ENCODE data around the gene EFNA5. TPM values are rescaled to one million over a fixed set of nuclear protein-coding genes. Genes with fewer than 3 reads are reported as not detected.

Gene EFNA5
- total RNA-seq, 4 donors from 2014 or later, result 2.8 to 5.7 (median 3.7) TPM

DNA sequence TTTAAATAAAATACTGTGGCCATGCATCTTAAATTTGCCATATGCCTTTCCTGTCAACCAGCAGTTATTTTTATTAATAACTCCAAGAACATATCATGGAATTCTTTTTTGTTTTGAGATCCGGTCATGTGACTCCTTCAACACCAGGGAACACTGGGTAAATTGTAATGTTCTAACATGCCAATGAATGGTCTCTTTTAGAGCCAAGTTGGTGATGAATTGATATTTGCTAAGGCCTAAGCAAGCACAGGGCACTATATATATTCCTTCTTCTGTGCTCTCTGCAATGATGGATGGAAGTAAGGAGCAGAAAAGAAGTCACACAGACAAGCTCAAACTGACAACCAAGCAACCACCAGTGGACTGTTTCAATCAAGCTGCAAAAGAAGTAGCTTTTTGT lies 124.0 kb downstream of the EFNA5 start:
- TF ChIP-seq EP300 (IDR thresholded peaks at IDR 0.05) (no peak), POLR2A (IDR thresholded peaks at IDR 0.05; ENCODE audit: low read depth) (no peak), POLR2AphosphoS5 (IDR thresholded peaks at IDR 0.05) (no peak)
- TF ChIP-seq, protein P1, sequence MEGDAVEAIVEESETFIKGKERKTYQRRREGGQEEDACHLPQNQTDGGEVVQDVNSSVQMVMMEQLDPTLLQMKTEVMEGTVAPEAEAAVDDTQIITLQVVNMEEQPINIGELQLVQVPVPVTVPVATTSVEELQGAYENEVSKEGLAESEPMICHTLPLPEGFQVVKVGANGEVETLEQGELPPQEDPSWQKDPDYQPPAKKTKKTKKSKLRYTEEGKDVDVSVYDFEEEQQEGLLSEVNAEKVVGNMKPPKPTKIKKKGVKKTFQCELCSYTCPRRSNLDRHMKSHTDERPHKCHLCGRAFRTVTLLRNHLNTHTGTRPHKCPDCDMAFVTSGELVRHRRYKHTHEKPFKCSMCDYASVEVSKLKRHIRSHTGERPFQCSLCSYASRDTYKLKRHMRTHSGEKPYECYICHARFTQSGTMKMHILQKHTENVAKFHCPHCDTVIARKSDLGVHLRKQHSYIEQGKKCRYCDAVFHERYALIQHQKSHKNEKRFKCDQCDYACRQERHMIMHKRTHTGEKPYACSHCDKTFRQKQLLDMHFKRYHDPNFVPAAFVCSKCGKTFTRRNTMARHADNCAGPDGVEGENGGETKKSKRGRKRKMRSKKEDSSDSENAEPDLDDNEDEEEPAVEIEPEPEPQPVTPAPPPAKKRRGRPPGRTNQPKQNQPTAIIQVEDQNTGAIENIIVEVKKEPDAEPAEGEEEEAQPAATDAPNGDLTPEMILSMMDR (IDR thresholded peaks at IDR 0.05), result no peak
- H3K4me3 ChIP-seq, result no peak overlapping the region
- H3K27ac ChIP-seq (replicated peaks in 1 of 4), result no peak overlapping the region
- intact Hi-C loops (cut with DNase I), result no loop called here
- H3K4me1 ChIP-seq, result peaks cover 21 to 44% (median 33%) of the 10 kb centered on the region in 4 donors
- no peaks in the 10 kb centered on the region for H3K9me3 ChIP-seq
- peak; percentile 37 for DNase-seq (ENCODE audit: extremely low spot score)
- H3K36me3 ChIP-seq, result no peaks in the 10 kb centered on the region
- H3K27me3 ChIP-seq, result no peaks in the 10 kb centered on the region
- 89% methylated on average over 1 of the region's 1 CpG for WGBS

DNA sequence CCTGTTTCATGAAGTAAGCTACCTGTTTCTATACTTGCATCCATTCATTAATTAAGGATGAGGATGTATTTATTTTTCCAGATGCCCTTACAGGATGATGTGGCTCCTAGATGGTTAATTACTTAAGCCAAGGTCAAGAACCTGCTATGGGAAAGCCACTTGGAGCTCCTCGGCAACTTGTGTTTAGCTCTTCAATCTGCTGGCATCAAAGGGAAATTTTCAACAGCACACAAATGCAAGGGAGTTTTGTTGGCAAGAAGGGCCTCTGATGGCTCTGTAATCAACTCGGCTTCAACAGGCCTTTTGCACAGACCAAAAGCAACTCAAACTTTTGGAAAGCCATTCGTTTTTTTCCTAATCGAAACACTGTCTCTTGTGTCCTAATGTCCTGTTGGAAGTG lies 125.3 kb downstream of the EFNA5 start:
- Histone ChIP-seq H3K9me3 (no peaks in the 10 kb centered on the region), H3K27me3 (no peaks in the 10 kb centered on the region), H3K27ac (replicated peaks in 1 of 4) (peak overlapping the region in 1 of 4 donors; percentile 38), H3K4me3 (no peak overlapping the region), H3K4me1 (peaks cover 21 to 44% (median 33%) of the 10 kb centered on the region in 4 donors), H3K36me3 (no peaks in the 10 kb centered on the region)
- intact Hi-C loops (cut with DNase I), result no loop called here
- 65% methylated on average over 4 of the region's 4 CpGs for WGBS
- TF ChIP-seq EP300 (IDR thresholded peaks at IDR 0.05), result no peak
- TF ChIP-seq POLR2AphosphoS5 (IDR thresholded peaks at IDR 0.05), result no peak
- TF ChIP-seq, protein P1 (IDR thresholded peaks at IDR 0.05), result no peak
- no peak for DNase-seq (ENCODE audit: extremely low spot score)

DNA sequence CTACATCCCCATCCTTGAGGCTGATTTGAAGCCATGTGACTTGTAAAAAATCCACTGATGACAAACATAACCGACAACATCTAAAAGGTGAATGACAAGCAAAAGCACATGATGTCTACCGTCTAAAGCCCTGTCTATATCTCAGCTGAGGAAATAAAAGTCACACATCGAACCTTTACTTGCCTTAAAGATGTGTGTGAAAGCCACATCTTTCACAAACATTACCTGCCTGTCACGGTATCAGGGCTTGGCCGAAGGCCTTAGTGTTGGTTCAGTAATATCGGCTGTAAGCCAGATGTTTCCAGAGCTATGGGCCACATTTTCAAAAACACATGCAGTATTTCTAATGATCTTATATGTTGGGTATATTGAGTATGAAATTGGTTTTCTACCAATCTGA lies 125.8 kb downstream of the EFNA5 start:
- WGBS, result 92% methylated on average over 6 of the region's 6 CpGs
- H3K36me3 ChIP-seq, result no peaks in the 10 kb centered on the region
- no peaks in the 10 kb centered on the region for H3K9me3 ChIP-seq
- H3K27ac ChIP-seq (replicated peaks in 1 of 4), result peak overlapping the region in 1 of 4 donors; percentile 9
- no peaks in the 10 kb centered on the region for H3K27me3 ChIP-seq
- intact Hi-C loops (cut with DNase I), result no loop called here
- peak; percentile 60 for DNase-seq (ENCODE audit: extremely low spot score)
- H3K4me1 ChIP-seq, result peaks cover 21 to 44% (median 33%) of the 10 kb centered on the region in 4 donors
- H3K4me3 ChIP-seq, result no peak overlapping the region
- TF ChIP-seq, protein P1 (IDR thresholded peaks at IDR 0.05), result no peak
- TF ChIP-seq EP300 (IDR thresholded peaks at IDR 0.05) (no peak), POLR2AphosphoS5 (IDR thresholded peaks at IDR 0.05) (no peak), POLR2A (IDR thresholded peaks at IDR 0.05; ENCODE audit: low read depth) (no peak)

DNA sequence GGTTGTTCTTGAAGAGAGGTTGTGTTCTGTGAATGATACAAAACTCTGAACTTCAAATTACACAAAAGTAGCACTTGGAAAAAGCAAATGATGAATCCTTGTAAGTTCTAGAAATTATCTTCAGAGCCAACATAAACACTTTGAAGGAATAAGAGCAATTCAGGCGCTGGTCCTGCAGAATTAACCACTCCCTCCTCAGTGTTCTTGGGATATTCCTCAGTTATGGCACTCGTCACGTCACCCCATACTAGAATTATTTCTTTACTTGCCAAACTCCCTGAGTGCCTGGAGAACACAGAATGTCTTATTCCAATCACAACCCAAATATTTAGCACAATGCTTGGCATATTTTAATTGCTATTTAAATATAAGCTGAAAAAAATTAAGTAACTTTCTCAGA lies 126.3 kb downstream of the EFNA5 start:
- Histone ChIP-seq H3K9me3 (no peaks in the 10 kb centered on the region), H3K27ac (replicated peaks in 1 of 4) (no peak overlapping the region), H3K4me1 (peaks cover 21 to 44% (median 33%) of the 10 kb centered on the region in 4 donors), H3K36me3 (no peaks in the 10 kb centered on the region), H3K27me3 (no peaks in the 10 kb centered on the region), H3K4me3 (no peak overlapping the region)
- peak; percentile 37 for DNase-seq (ENCODE audit: extremely low spot score)
- intact Hi-C loops (cut with DNase I), result no loop called here
- WGBS, result 58% methylated on average over 3 of the region's 3 CpGs
- TF ChIP-seq POLR2A (IDR thresholded peaks at IDR 0.05; ENCODE audit: low read depth), result no peak
- no peak for TF ChIP-seq EP300 (IDR thresholded peaks at IDR 0.05)
- TF ChIP-seq, protein P1 (IDR thresholded peaks at IDR 0.05), result no peak
- TF ChIP-seq POLR2AphosphoS5 (IDR thresholded peaks at IDR 0.05), result no peak

DNA sequence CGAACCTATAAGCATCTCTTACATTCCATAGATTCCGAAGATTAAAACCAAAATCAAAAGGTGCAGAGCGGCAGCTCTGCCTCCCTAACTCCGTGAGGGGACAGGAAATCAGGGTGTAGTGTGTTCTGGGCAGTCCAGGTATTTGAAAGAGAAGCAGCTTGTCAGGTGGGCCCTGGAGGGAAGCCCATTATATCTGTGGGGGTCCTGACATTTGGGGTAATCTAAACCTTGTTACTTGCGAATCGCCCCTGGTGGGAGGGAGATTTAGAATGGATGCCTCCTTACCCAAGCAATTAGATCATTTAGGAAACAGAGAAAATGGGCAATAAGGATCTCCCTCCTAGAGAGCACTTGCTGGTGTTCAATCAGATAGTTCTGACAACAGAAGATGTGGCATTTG lies 126.9 kb downstream of the EFNA5 start:
- Histone ChIP-seq H3K36me3 (no peaks in the 10 kb centered on the region), H3K27me3 (no peaks in the 10 kb centered on the region), H3K4me3 (no peak overlapping the region), H3K4me1 (peaks cover 21 to 44% (median 33%) of the 10 kb centered on the region in 4 donors), H3K27ac (replicated peaks in 1 of 4) (peak overlapping the region in 2 of 4 donors; percentile 55 to 63), H3K9me3 (no peaks in the 10 kb centered on the region)
- intact Hi-C loops (cut with DNase I), result no loop called here
- WGBS, result 80% methylated on average over 6 of the region's 6 CpGs
- TF ChIP-seq POLR2AphosphoS5 (IDR thresholded peaks at IDR 0.05) (no peak), POLR2A (IDR thresholded peaks at IDR 0.05; ENCODE audit: low read depth) (no peak)
- TF ChIP-seq, protein P1 (IDR thresholded peaks at IDR 0.05), result no peak
- DNase-seq (ENCODE audit: extremely low spot score), result no peak
